ENCODE results near the gene ARHGAP15. TPM values are rescaled to one million over a fixed set of nuclear protein-coding genes. Genes with fewer than 3 reads are reported as not detected.

Gene ARHGAP15
- total RNA-seq, 2 donors from 2014 or later: 0.41 to 4.3 TPM

DNA sequence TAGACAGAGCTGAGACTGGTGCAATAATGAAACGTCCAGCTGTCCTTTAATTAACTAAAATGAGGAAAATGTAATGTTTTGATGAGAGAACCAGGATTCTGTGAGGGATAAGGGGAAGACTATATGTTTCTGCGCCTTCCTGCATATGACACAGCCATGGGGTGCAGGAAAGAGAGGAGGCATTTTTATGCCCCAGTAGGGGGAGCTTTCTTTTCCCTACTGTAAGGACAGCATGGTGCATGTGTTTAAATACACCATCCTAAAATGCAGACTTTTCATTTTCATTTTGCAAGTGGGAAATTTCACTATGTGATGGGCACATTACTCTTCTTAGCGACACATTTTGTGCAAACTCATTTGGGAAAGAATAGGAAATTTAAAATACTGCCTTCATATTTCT, 446.1 kb downstream of the ARHGAP15 start:
- no peak for TF ChIP-seq POLR2A (IDR thresholded peaks at IDR 0.05)
- no peaks in the 10 kb centered on the region for H3K4me1 ChIP-seq (replicated peaks)
- H3K27me3 ChIP-seq (replicated peaks; ENCODE audit: insufficient read depth): no peaks in the 10 kb centered on the region
- H3K9me3 ChIP-seq: no peaks in the 10 kb centered on the region
- WGBS: 91% methylated on average over 3 of the region's 3 CpGs
- no peak for DNase-seq (ENCODE audit: low spot score)
- no peak overlapping the region for H3K27ac ChIP-seq
- intact Hi-C loops (cut with DNase I): no loop called here
- no peak overlapping the region for H3K4me3 ChIP-seq
- no peaks in the 10 kb centered on the region for H3K36me3 ChIP-seq

DNA sequence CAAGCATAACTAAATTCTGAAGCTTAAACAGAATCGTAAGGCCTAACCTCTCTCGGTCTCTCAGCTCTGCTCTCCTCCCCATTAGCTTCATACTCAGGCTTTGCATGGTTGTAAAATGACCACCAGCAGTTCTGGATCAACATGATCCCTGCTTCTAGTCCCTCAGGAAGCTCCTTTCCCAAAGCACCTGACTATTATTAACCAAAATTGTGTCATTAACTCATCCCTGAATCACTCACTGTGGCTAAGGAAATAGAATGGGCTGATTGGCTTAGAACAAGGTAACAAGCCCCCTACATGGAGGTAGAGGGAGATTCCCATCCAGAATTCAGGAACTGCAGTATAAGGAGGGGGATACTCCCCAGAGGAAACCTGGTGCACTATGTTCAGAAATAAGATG, 448.3 kb downstream of the ARHGAP15 start:
- no peak overlapping the region for H3K4me3 ChIP-seq
- TF ChIP-seq POLR2AphosphoS5 (IDR thresholded peaks at IDR 0.05) (no peak), CTCF (IDR thresholded peaks at IDR 0.05) (no peak)
- no peak for DNase-seq (ENCODE audit: low spot score)
- WGBS: 94% methylated on average over 2 of the region's 2 CpGs
- no peaks in the 10 kb centered on the region for H3K27me3 ChIP-seq (replicated peaks; ENCODE audit: insufficient read depth)
- no peaks in the 10 kb centered on the region for H3K4me1 ChIP-seq (replicated peaks)
- H3K9me3 ChIP-seq: no peaks in the 10 kb centered on the region
- intact Hi-C loops (cut with DNase I): no loop called here
- no peak overlapping the region for H3K27ac ChIP-seq
- H3K36me3 ChIP-seq: no peaks in the 10 kb centered on the region

- no peak for TF ChIP-seq POLR2A (IDR thresholded peaks at IDR 0.05)
- no peak for TF ChIP-seq POLR2AphosphoS5 (IDR thresholded peaks at IDR 0.05)
- TF ChIP-seq CTCF (IDR thresholded peaks at IDR 0.05): no peak
- Histone ChIP-seq H3K36me3 (no peaks in the 10 kb centered on the region), H3K4me3 (no peak overlapping the region), H3K9me3 (no peaks in the 10 kb centered on the region), H3K27ac (no peak overlapping the region), H3K4me1 (replicated peaks) (no peaks in the 10 kb centered on the region), H3K27me3 (replicated peaks; ENCODE audit: insufficient read depth) (no peaks in the 10 kb centered on the region)
- intact Hi-C loops (cut with DNase I): no loop called here
- 69% methylated on average over 4 of the region's 4 CpGs for WGBS
- no peak for DNase-seq (ENCODE audit: low spot score)
These were observed 450.2 kb downstream of the ARHGAP15 start for GRCh38 chr2:143579456-143579855.

- H3K4me1 ChIP-seq (replicated peaks): no peaks in the 10 kb centered on the region
- no peaks in the 10 kb centered on the region for H3K27me3 ChIP-seq (replicated peaks; ENCODE audit: insufficient read depth)
- H3K36me3 ChIP-seq: no peaks in the 10 kb centered on the region
- H3K27ac ChIP-seq: no peak overlapping the region
- no peaks in the 10 kb centered on the region for H3K9me3 ChIP-seq
- no peak overlapping the region for H3K4me3 ChIP-seq
- no peak for DNase-seq (ENCODE audit: low spot score)
- intact Hi-C loops (cut with DNase I): no loop called here
- TF ChIP-seq POLR2A (IDR thresholded peaks at IDR 0.05): no peak
- no peak for TF ChIP-seq CTCF (IDR thresholded peaks at IDR 0.05)
- TF ChIP-seq POLR2AphosphoS5 (IDR thresholded peaks at IDR 0.05): no peak
- 74% methylated on average over 2 of the region's 2 CpGs for WGBS
These were observed 451.9 kb downstream of the ARHGAP15 start for GRCh38 chr2:143581134-143581533.

GRCh38 chr2:143582046-143582747, 453.0 kb downstream of the ARHGAP15 start:
- no peak for TF ChIP-seq POLR2A (IDR thresholded peaks at IDR 0.05)
- no peak for TF ChIP-seq CTCF (IDR thresholded peaks at IDR 0.05)
- no peak for TF ChIP-seq POLR2AphosphoS5 (IDR thresholded peaks at IDR 0.05)
- H3K9me3 ChIP-seq: no peaks in the 10 kb centered on the region
- no peak for DNase-seq (ENCODE audit: low spot score)
- H3K36me3 ChIP-seq: no peaks in the 10 kb centered on the region
- H3K27ac ChIP-seq: no peak overlapping the region
- no peaks in the 10 kb centered on the region for H3K27me3 ChIP-seq (replicated peaks; ENCODE audit: insufficient read depth)
- H3K4me1 ChIP-seq (replicated peaks): no peaks in the 10 kb centered on the region
- H3K4me3 ChIP-seq: no peak overlapping the region
- WGBS: 77% methylated on average over 5 of the region's 5 CpGs
- intact Hi-C loops (cut with DNase I): no loop called here
